ENCODE measurements around the gene RBM19. TPM values are rescaled to one million over a fixed set of nuclear protein-coding genes. Genes with fewer than 3 reads are reported as not detected.
"Not testable (repeated sequence)": the region's sequence is repeated elsewhere in the genome, so short reads cannot be mapped to it uniquely, and the experiment has no call there.

RBM19 gene
- total RNA-seq, 1 donor from 2014 or later, result 30.6 TPM

DNA sequence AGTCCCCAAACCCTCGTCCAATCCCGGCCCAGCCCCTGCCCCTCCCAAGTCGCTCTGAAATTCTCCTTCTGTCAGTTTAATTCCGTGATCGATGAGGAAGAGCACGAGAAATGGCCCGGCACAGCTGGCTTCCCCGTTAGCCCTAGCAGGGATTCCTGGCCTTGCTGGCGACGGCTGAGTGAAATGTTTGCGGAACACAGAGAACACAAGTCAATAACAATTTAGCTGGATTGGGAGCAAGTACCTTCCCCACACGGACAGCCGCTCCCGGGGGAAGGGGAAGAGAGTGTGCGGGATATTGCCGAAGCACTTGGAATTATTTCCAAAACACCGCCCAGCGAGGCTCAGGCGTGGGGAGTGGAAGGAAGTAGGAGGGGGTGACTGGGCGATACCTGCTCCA is 134.6 kb downstream of the RBM19 start:
- DNase-seq (ENCODE audit: low spot score), result no peak

DNA sequence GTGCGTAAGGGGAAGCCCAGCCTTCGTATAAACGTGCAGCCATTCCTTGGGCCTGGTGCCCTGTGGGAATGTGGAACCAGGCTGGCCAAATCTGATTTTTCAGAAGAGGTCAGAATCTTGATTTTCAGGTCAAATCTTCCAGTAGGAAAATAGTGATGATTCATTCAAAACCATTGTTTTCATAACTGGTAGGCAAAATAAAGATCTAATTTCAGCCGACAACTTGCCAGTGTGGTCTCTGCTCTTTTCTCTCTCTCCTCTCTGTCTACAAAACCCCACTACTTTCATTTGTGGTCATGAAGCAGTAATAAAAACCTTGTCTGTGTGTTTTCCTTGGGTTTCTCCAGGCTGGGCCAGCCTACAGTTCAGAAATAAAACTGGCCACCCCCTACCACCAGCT is 135.1 kb downstream of the RBM19 start:
- DNase-seq (ENCODE audit: low spot score), result no peak

DNA sequence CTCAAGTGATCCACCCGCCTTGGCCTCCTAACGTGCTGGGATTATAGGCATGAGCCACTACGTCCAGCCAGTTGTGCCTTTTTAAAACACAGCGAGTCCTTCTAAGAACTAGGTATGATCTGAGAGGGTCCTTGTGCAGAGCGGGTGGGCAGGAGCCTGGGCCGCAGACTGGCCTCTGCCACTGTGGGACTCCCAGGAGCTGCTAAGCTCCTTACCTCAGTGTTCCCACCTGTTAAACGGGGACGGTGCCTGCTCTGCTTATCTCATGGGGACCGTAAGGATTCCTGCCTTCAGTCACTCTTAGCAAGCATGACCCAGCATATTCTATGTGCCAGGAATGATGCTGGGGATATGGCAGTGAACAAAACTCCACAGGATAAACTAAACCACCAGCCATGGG is 136.9 kb downstream of the RBM19 start:
- DNase-seq (ENCODE audit: low spot score), result no peak

DNA sequence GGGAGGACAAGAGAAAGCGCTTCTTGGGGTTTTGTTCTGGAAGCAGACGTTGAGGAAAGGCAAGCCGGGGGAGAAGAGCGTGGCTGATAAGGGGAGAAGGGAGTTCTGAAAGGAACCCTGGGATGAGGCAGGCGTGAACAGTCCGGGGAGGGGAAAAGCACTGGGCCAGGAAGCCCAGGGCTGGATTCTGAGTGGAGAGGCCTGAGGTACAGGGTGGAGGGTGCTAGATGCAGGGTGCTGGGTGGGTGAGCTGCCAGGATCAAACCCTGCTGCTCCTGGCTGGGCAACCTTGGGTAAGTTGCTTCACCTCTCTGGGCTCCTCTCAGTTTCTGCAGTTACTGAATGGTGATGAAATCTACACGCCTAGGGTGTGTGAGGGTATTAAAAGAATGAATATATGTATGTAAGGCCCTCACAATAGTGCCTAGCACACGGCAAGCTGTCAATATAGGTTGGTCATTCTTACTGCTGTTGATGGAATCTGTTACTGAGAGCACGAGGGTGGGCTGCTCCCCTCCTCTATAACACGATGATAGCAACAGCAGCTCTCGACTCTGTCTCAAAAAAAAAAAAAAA is 138.5 kb downstream of the RBM19 start:
- no peak for DNase-seq (ENCODE audit: low spot score)

DNA sequence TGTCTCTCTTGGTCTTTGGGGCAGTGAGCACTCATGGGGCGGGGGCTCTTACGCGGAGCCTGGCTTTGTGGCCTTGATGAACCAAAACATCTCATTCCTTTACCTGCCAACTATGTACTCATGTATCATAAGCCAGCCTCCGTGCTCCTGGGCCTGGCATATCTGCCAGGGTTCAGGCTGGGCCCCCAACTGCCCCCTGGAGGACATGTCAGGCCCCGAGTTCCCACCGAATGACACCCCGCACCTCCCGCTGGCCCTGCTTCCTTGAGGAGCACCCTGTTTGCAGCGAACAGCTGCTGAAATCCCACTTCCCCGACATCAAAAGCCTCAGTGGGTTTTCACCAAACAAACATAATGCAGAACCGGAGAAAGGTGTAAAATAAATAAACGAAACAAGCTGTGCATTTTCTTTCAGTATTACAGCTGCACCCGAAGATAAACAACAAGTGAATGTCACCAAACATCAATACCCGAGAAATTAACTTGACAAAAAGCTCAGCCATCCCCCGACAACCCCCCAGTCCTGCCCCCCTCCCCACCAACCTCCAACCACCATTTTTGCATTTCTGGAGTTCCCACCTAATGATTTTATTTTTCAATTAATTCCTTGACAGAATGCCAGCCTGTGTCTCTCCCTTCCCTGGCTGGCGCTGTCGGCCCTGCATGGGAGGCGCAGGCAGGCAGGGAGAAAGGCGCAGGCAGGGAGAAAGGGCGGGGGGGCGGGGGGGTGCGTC is 139.2 kb downstream of the RBM19 start:
- no peak for DNase-seq (ENCODE audit: low spot score)

GRCh38 chr12:113825705-113826104 is 140.4 kb downstream of the RBM19 start:
- DNase-seq (ENCODE audit: low spot score), result no peak

- DNase-seq (ENCODE audit: low spot score), result no peak
These were observed 142.3 kb downstream of the RBM19 start for GRCh38 chr12:113823816-113824215.

DNA sequence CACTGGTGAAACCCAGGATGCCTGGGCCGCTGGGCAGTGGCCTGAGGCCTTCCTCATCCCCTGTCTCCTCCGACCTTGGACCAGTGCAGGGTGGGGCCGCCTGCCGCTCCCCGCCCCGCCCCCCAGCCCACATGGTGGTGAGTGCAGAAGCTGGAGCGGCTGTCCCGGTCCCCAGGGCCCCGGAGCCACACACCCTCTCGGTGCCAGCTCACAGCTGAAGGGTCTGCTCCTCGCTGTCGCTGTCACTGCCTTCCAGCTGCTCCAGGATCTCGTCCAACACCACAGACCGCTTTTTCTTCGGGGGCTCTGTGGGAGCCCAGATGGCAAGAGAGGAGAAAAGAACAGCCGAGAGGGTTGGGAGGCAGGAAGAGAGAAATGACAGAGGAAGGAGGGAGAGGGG is 143.1 kb downstream of the RBM19 start:
- DNase-seq (ENCODE audit: low spot score), result no peak

- DNase-seq (ENCODE audit: low spot score), result no peak
These were observed 145.3 kb downstream of the RBM19 start for GRCh38 chr12:113820842-113821241.

DNA sequence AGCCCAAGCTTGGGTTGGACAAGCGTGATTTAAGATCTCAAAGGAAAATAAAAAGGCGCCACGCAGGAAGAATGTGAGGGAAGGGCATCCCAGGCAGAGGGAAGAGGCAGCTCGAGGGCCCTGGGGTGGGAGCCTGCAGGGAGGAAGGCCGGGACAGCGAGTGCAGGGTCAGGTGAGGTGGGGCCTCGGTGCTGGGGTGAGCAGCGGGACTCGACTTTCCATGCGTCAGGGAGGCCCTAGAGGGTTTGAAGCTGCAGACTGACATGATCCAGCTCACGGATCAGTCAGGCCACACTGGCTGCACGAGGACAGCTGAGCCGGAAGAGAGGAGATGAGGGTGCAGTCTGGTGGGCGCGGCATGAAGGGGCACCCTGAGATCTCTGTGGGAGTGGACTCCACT is 145.8 kb downstream of the RBM19 start:
- DNase-seq (ENCODE audit: low spot score), result no peak

GRCh38 chr12:113819495-113819894 is 146.6 kb downstream of the RBM19 start:
- DNase-seq (ENCODE audit: low spot score), result no peak

DNA sequence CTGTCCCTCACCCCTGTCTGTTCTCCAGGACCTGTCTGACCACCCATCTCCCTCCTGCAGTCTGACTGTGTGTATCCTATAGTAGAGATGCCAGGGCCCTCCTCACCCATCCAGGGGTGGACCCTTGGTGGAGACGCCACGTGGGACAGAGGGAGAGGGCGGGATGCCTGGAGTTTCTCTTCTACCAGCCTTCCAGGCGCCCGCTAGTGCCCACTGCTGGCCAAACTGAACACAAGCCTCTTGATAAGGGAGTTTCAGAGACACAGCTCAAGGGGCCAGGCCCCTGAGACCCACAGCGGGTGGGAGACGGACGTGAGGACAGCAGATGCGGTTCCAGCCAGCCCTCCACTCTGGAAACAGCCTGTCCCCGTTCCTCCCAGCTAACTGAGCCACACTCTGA is 147.3 kb downstream of the RBM19 start:
- DNase-seq (ENCODE audit: low spot score), result no peak

DNA sequence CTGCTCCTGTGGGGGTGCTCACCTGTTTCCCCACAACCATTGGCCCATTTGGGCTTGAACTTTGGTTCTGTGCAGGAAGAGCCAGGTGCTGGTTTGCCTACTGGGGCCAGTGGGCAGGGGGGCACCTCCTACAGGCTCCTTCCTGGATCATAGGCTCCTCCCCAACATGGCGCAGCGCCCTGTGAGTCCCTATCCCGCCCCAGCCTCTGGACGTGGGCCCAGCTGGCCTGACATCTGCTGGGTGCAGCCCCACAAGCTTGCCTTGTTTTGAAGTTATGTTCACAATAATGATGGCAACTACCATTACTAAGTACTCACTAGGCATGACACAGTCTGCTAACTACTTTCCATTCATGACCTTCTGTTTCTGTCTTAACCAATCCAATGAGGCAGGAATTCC is 147.8 kb downstream of the RBM19 start:
- DNase-seq (ENCODE audit: low spot score), result no peak

GRCh38 chr12:113816866-113817265 is 149.3 kb downstream of the RBM19 start:
- DNase-seq (ENCODE audit: low spot score), result no peak

DNA sequence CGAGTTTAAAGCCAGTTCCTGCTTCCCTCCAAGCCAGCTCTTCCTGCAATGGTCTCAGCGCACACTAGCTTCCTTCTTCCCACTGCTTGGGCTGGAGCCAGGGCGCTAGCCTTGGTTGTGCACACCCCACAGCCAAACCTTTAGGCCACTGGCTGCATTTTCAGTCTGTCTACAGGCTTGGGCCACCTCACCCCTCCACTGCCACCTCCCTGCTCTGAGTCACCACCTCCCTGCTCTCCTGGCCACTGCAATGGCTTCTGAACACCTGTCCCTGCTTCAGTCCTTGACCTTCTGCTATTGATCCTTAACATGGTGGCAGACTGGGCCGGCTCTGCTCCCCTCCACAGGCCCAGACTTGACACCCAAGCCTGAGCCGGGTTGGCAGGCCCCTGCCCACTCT is 151.1 kb downstream of the RBM19 start:
- DNase-seq (ENCODE audit: low spot score), result no peak

DNA sequence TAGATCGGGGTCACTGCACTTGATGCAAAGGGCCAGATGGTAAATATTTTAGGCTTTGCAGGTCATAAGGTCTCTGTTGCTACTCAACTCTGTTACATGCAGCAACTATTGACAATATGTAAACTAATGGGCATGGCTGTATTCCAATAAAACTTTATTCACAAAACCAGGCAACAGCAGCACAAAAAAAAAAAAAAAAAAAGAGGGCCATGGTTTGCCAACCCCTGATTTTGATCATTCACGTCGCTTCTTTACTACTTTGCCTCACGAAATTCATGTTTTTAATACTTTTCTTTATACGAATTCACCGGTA is 152.9 kb downstream of the RBM19 start:
- DNase-seq (ENCODE audit: low spot score), result no peak

- no peak for DNase-seq (ENCODE audit: low spot score)
These were observed 153.5 kb downstream of the RBM19 start for GRCh38 chr12:113812411-113813228.

DNA sequence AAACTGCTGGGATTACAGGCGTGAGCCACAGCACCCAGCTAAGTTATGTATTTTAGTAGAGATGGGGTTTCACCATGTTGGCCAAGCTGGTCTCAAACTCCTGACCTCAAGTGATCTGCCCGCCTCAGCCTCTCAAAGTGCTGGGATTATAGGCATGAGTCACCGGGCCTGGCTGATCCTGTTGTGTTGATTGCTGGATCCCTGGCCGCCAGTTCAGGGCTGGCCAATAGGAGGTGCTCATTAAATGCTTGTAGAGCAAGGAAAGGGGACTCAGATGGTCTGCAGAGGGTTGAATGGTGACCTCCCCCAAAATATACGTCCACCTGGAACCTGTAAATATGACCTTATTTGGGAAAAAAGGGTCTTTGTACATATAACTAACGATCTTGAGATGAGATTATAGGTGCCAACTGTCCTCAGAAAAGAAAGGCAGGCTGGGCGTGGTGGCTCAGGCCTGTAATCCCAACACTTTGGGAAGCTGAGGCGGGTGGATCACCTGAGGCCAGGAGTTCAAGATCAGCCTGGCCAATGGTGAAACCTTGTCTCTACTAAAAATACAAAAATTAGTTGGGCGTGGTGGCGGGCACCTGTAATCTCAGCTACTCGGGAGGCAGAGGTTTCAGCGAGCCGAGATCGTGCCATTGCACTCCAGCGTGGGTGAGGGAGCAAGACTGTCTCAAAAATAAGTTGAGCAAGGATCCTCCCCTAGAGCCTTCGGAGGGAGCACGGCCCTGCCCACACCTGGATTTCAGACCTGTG is 156.5 kb downstream of the RBM19 start:
- not testable (repeated sequence) for DNase-seq (ENCODE audit: low spot score)

DNA sequence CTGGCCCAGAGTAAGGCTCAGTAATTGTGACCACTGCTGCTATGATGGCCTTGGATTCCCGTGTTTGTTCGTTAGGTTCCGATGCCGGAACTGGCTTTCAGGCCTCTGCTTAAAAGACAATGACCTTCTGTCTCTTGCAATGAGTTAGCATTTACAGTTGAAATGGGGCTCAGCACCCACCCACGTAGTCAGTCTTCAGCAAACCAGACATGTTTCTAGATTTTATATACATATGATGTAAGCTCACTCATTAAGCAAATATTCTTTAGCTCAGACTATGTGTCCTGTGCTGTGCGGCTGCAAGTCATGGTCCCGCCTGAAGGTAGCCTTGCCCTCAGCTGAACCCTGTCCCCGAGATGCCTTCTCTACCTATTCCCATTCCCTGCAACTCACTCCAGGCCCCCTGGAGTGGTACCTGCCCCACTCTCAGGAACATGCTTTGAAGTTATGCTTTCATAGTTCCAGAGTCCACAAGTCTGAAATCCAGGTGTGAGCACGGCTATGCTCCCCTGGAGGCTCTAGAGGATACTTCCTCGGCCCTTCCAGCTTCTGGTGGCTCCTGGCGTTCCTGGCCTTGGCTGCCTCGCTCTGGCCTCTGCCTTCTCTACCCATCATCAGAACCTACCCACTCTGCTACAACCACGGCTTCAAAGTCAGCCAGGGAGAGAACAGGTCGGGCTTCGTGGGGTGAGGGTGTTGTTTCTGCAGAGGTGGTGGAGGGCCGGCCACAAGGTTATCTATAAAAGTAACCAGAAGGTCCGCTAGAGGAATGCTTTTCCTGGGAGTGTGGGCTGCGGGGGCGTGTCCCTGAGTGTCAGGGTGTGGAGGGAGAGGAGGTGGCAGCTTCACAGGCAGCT is 157.8 kb downstream of the RBM19 start:
- DNase-seq (ENCODE audit: low spot score), result no peak

DNA sequence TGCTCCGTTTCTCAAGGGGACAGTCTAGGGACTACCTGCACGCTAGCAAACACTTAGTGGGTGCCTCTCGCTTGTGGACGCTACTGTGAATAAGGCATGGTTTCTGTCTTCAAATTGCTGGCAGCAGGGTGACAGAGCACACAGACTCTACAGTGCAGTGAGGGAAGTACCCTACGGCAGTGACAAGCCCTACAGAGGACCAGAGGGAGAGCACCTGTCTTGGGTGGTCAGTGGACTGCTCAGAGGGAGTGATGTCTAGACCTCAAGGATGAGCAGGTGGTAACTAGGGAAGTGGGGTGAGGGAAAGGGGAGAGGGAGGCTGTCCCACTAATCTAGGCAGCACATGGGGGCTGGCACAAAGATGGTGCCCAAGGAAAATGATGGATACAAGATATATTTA is 160.5 kb downstream of the RBM19 start:
- no peak for DNase-seq (ENCODE audit: low spot score)

GRCh38 chr12:113804961-113805600 is 161.0 kb downstream of the RBM19 start:
- DNase-seq (ENCODE audit: low spot score), result no peak
